Astrocyte of the spinal cord (primary cell): ENCODE results near the gene HSPH1.

Experiments used
- DNase-seq: peaks from one replicate; pipeline ENCODE4 v3.0.0; 2011; ENCODE audit warnings: low read depth, low spot score
- H3K4me3 ChIP-seq: 2 replicates; pipeline ENCODE4 v1.5.1; 2011; ENCODE audit warnings: low read depth, mild to moderate bottlenecking, low read length, moderate library complexity
- in situ Hi-C: cut with HindIII; loops from 2 replicates; pipeline ENCODE4 v1.10.0; 2017; ENCODE audit warnings: low sequenced_read_pairs
- TF ChIP-seq, protein P1 (sequence below): IDR thresholded peaks from 2 replicates; pipeline ENCODE4 v1.5.1; 2012; ENCODE audit warnings: low read depth, mild to moderate bottlenecking, low read length, inconsistent platforms

Gene HSPH1

DNA sequence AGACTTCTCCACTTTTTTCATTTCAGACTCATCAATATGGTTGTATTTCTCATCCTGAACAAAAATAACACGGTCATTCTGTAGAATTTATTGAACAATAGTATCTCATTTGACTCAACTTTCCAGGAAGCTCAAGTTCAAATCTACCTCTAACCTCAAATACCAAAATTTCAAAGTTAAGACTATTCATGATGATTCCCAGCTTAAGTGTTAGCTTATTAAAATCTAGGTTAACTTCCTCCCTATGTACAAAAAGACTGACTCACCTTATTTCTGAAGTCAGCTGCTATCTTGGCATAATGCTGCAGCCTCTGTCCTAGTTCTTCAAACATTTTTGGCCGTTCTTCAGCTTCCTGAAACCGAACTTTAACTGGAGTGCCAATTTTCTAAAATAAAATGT, 23.2 kb downstream of the HSPH1 start:
- no peak for DNase-seq
- TF ChIP-seq, protein P1, sequence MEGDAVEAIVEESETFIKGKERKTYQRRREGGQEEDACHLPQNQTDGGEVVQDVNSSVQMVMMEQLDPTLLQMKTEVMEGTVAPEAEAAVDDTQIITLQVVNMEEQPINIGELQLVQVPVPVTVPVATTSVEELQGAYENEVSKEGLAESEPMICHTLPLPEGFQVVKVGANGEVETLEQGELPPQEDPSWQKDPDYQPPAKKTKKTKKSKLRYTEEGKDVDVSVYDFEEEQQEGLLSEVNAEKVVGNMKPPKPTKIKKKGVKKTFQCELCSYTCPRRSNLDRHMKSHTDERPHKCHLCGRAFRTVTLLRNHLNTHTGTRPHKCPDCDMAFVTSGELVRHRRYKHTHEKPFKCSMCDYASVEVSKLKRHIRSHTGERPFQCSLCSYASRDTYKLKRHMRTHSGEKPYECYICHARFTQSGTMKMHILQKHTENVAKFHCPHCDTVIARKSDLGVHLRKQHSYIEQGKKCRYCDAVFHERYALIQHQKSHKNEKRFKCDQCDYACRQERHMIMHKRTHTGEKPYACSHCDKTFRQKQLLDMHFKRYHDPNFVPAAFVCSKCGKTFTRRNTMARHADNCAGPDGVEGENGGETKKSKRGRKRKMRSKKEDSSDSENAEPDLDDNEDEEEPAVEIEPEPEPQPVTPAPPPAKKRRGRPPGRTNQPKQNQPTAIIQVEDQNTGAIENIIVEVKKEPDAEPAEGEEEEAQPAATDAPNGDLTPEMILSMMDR = no peak
- in situ Hi-C loops = no loop called here
- H3K4me3 ChIP-seq = no peak overlapping the region

GRCh38 chr13:31136724-31137123, 25.0 kb downstream of the HSPH1 start:
- no peak for DNase-seq
- in situ Hi-C loops = no loop called here
- TF ChIP-seq, protein P1 = no peak
- no peak overlapping the region for H3K4me3 ChIP-seq

- DNase-seq = no peak
- TF ChIP-seq, protein P1 = no peak
- in situ Hi-C loops = no loop called here
- H3K4me3 ChIP-seq = no peak overlapping the region
Measured at GRCh38 chr13:31134039-31134711, 27.5 kb downstream of the HSPH1 start.

DNA sequence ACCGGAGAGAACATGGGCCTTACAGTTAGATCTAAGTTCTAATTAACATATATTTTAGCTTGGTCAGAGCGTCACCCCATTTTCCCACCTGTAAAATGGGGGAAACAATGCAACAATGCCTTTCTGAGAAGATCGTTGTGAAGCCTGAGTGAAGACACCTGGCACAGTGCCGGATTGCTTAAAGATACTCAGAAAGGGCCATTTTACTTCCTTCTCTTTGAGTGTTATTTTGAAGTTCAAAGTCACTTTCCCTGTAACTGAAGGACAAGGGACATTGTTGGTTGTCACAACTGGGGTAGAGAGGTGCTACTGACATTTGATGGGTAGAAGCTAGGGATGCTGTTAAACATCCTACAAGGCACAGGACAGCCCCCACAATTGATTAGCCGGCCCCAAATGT, 28.1 kb downstream of the HSPH1 start:
- no peak for DNase-seq
- in situ Hi-C loops = no loop called here
- no peak overlapping the region for H3K4me3 ChIP-seq
- TF ChIP-seq, protein P1 = no peak

DNA sequence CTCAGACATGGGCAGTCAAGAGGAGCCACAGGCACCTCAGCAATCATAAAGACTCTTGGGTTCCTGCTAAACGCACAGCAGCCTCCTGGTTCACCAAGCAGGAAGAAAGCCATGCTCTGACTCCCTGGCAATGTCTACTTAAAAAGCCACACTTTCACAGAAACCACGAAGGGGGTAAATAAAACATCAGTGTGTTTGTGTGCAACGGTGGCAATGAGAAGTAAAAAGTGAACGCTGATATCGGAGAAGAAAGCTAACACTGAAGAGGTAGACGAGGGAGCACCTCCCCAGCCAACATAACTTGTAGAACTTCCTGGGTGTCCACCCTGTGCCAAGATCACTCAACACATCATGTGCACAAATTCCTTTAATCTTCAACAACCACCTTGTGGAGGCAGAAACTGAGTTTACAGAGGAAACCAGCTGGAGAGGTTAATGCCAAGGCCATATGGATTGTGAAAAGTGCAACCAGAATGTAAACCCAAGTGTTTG, 30.2 kb downstream of the HSPH1 start:
- TF ChIP-seq, protein P1 = no peak
- in situ Hi-C loops = no loop called here
- no peak overlapping the region for H3K4me3 ChIP-seq
- no peak for DNase-seq

GRCh38 chr13:31129419-31129818, 32.3 kb downstream of the HSPH1 start:
- TF ChIP-seq, protein P1 = no peak
- in situ Hi-C loops = no loop called here
- no peak overlapping the region for H3K4me3 ChIP-seq
- no peak for DNase-seq
